SU-DHL-6 (cell line): Measurements from ENCODE around the gene TSPAN32.

Source experiments
- H2AFZ ChIP-seq: fragments of 200-600 bp; sonication (generic); 2 replicates; pipeline ENCODE4 v1.6.1; 2014; ENCODE audit warnings: low read depth, mild to moderate bottlenecking, moderate library complexity, mixed read lengths, antibody characterized with exemption, low read length; ENCODE audit not compliant: severe bottlenecking
- H3F3A ChIP-seq: fragments of 200-600 bp; shearing (Covaris generic); 2 replicates; pipeline ENCODE4 v1.6.0; 2016; ENCODE audit warnings: antibody characterized with exemption, mild to moderate bottlenecking; ENCODE audit not compliant: insufficient read depth
- H3K27ac ChIP-seq: fragments of 200-600 bp; sonication (generic); 2 replicates; pipeline ENCODE4 v1.5.1; 2016; ENCODE audit warnings: low read depth, mild to moderate bottlenecking, low read length, moderate library complexity, mixed read lengths
- H3K27me3 ChIP-seq: fragments of 200-600 bp; sonication (generic), shearing (Covaris generic); 2 replicates; pipeline ENCODE4 v1.6.0; 2014; ENCODE audit warnings: mild to moderate bottlenecking, low read length
- H3K36me3 ChIP-seq: fragments of 200-600 bp; sonication (generic); 2 replicates; pipeline ENCODE4 v1.6.1; 2014; ENCODE audit warnings: mild to moderate bottlenecking, low read length, mixed read lengths
- H3K4me2 ChIP-seq: fragments of 300-600, 200-600 bp; shearing (Covaris generic), sonication (generic); 2 replicates; pipeline ENCODE4 v1.6.0; 2014; ENCODE audit warnings: low read length, low read depth, mild to moderate bottlenecking; ENCODE audit not compliant: poor library complexity, severe bottlenecking
- H3K4me3 ChIP-seq: fragments of 200-600 bp; sonication (generic); 2 replicates; pipeline ENCODE4 v1.5.1; 2014; ENCODE audit warnings: antibody characterized with exemption, low read length, mild to moderate bottlenecking, mixed read lengths; ENCODE audit not compliant: insufficient read depth, poor library complexity, severe bottlenecking
- H3K79me2 ChIP-seq: fragments of 200-600 bp; sonication (generic); 2 replicates; pipeline ENCODE4 v1.6.1; 2014; ENCODE audit warnings: mild to moderate bottlenecking, low read length, moderate library complexity; ENCODE audit not compliant: insufficient read depth
- H3K9ac ChIP-seq: fragments of 200-600 bp; sonication (generic); 2 replicates; pipeline ENCODE4 v1.7.0; 2014; ENCODE audit warnings: mild to moderate bottlenecking, low read length
- H3K9me2 ChIP-seq: fragments of 200-600 bp; sonication (generic); replicated peaks from 2 replicates; pipeline ENCODE4 v1.6.1; 2014; ENCODE audit warnings: low read length; ENCODE audit not compliant: insufficient read depth
- H3K9me3 ChIP-seq: fragments of 200-600 bp; sonication (generic); 2 replicates; pipeline ENCODE4 v1.6.1; 2014; ENCODE audit warnings: low read length, mixed read lengths; ENCODE audit not compliant: insufficient read depth
- H4K20me1 ChIP-seq: fragments of 200-600 bp; sonication (generic); 2 replicates; pipeline ENCODE4 v1.6.1; 2014; ENCODE audit warnings: low read depth, mild to moderate bottlenecking, antibody characterized with exemption, low read length, moderate library complexity, mixed read lengths
- EZH2phosphoT487 ChIP-seq: fragments of 200-600 bp; sonication (generic), shearing (Covaris generic); conservative IDR thresholded peaks from 2 replicates; pipeline ENCODE4 v1.6.1; 2018; ENCODE audit warnings: mild to moderate bottlenecking, antibody characterized with exemption, low read length, moderate library complexity, mixed read lengths
- TF ChIP-seq, protein P1 (sequence below): fragments of 200-600 bp; sonication (generic); IDR thresholded peaks from one replicate; pipeline ENCODE4 v1.5.1; 2017; ENCODE audit warnings: antibody characterized with exemption, mild to moderate bottlenecking, low read length, moderate library complexity; ENCODE audit not compliant: insufficient read depth, poor library complexity, severe bottlenecking

TSPAN32 gene

DNA sequence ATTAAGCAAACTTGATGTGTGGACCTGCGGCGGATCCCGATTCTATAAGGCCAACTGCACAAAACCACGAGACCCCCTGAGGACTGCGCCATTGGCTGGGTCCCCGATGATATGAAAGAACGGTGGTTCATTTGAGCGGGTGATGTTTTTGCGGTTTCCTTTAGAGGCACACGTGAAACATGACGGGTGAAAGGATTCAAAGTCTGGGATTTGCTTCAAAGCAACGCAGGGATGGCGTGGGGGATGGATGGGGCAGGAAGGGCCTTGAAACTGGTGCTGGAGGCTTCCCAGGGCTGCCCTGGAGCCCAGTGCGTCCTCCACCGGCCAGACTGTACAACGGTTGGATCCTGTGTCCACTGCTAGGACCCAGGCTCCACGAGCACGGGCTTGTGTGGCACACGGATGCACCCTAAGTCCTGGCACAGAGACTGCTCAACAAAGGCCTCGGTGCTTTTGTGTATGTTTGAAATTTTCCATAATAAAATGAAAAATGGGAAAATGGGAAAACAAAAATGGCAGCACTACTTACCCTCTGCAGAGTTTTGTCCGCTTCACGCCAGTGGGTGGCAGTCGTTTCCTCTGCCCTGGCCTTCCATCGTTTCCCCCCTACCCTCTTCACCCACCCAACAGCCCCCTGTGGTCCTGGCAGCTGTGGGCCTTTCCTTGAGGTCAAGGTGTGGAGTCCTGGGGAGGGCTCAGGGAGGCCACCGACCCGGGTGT lies 35.1 kb upstream of the TSPAN32 start:
- Histone ChIP-seq H3K9ac (no peak overlapping the region), H3K79me2 (no peaks in the 10 kb centered on the region), H3K4me2 (no peak overlapping the region), H3K27me3 (no peaks in the 10 kb centered on the region), H3K9me2 (no peaks in the 10 kb centered on the region), H2AFZ (no peak overlapping the region), H4K20me1 (no peaks in the 10 kb centered on the region), H3K9me3 (no peaks in the 10 kb centered on the region), H3F3A (no peaks in the 10 kb centered on the region), H3K27ac (no peak overlapping the region), H3K4me3 (no peak overlapping the region), H3K36me3 (no peaks in the 10 kb centered on the region)
- no peak for TF ChIP-seq EZH2phosphoT487
- TF ChIP-seq, protein P1, sequence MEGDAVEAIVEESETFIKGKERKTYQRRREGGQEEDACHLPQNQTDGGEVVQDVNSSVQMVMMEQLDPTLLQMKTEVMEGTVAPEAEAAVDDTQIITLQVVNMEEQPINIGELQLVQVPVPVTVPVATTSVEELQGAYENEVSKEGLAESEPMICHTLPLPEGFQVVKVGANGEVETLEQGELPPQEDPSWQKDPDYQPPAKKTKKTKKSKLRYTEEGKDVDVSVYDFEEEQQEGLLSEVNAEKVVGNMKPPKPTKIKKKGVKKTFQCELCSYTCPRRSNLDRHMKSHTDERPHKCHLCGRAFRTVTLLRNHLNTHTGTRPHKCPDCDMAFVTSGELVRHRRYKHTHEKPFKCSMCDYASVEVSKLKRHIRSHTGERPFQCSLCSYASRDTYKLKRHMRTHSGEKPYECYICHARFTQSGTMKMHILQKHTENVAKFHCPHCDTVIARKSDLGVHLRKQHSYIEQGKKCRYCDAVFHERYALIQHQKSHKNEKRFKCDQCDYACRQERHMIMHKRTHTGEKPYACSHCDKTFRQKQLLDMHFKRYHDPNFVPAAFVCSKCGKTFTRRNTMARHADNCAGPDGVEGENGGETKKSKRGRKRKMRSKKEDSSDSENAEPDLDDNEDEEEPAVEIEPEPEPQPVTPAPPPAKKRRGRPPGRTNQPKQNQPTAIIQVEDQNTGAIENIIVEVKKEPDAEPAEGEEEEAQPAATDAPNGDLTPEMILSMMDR = no peak

DNA sequence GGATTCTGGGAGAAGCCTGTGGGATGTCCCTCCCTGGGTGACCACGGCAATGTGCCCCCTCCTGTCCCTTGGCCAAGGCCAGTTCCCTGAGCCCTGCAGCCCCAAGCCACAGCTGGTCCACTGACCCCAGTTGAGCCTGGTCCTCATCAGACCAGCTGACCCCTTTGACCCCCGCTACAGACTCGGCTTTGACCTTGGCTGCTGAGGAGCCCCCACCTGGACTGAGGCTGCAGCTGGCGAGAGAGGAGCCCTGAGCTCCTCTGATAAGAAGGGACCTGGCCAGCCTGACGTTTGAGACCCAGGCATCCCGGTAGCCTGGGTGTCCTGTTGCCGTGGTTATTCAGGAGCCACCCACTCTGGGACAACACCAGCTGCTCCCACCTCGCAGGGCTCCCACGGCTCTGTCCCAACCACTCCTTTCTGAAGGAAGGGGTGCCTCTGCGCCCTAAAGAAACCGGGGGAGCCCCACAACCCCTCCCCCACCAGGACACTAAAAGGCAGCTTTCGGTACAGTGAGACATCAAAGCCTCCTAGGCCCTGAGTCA lies 34.4 kb upstream of the TSPAN32 start:
- no peak for TF ChIP-seq EZH2phosphoT487
- TF ChIP-seq, protein P1 = no peak
- H3F3A ChIP-seq = no peaks in the 10 kb centered on the region
- H2AFZ ChIP-seq = no peak overlapping the region
- no peaks in the 10 kb centered on the region for H3K79me2 ChIP-seq
- H3K9ac ChIP-seq = no peak overlapping the region
- H3K9me2 ChIP-seq = no peaks in the 10 kb centered on the region
- no peak overlapping the region for H3K27ac ChIP-seq
- H3K4me2 ChIP-seq = no peak overlapping the region
- H3K27me3 ChIP-seq = no peaks in the 10 kb centered on the region
- H3K4me3 ChIP-seq = no peak overlapping the region
- no peaks in the 10 kb centered on the region for H3K9me3 ChIP-seq
- H3K36me3 ChIP-seq = no peaks in the 10 kb centered on the region
- H4K20me1 ChIP-seq = no peaks in the 10 kb centered on the region

DNA sequence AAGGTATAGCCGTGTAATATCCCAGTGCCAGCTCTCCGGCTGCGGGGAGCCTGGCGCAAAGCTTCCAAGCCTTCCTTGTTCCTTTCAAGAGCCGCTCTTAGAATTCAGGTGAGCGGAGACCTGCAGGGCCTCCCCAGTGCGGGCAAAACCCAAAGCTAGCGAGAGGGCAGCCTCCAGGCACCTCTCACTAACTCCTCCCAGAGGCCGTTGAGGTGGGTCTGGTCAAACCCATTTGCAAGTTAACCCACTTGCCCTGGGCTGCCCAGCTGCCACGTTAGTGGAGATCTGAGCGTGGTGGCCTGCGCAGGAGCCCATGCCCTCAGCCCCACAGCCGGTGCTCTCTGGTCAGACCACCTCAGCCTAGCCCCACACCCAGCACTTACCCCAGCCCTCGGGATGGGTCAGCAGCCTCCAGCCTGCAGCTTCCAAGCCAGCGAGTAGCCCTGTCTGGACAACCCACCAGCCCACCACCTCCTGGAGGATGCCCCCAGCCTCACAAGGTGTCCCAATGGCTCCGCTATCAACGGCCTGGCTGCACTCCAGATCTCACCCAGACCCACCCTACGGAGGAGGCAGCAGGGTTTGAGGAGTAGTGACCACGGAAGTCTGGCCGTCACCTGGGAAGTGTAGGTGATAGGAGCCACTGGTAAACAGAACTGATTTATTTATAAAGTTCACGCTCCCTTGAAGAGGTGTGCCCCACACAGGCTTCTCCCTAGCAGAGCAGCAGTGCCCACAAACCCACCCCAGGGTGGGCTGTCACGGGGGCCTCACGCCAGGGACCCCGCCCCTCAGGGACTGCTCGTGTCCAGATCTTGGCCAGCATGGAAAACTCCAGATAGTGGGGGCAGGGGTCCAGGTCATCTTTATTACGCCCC lies 33.7 kb upstream of the TSPAN32 start:
- H3K4me2 ChIP-seq = no peak overlapping the region
- H3K9ac ChIP-seq = no peak overlapping the region
- no peaks in the 10 kb centered on the region for H3K9me3 ChIP-seq
- no peaks in the 10 kb centered on the region for H3F3A ChIP-seq
- H2AFZ ChIP-seq = no peak overlapping the region
- TF ChIP-seq, protein P1 = no peak
- no peak for TF ChIP-seq EZH2phosphoT487
- H3K36me3 ChIP-seq = no peaks in the 10 kb centered on the region
- no peak overlapping the region for H3K4me3 ChIP-seq
- no peaks in the 10 kb centered on the region for H3K27me3 ChIP-seq
- no peaks in the 10 kb centered on the region for H4K20me1 ChIP-seq
- H3K27ac ChIP-seq = no peak overlapping the region
- H3K79me2 ChIP-seq = no peaks in the 10 kb centered on the region
- H3K9me2 ChIP-seq = no peaks in the 10 kb centered on the region
